GM12873 (cell line): Measurements from ENCODE around the gene CNTNAP4.

ENCODE experiments used
- CTCF ChIP-seq: IDR thresholded peaks from 2 replicates; pipeline ENCODE4 v1.5.1; 2012; ENCODE audit warnings: low read depth, mild to moderate bottlenecking, moderate library complexity, low read length, control low read depth; ENCODE audit not compliant: insufficient read depth; ENCODE audit errors: missing control alignments

The CNTNAP4 gene

GRCh38 chr16:76444832-76445231, 167.6 kb downstream of the CNTNAP4 start:
- TF ChIP-seq CTCF = no peak

GRCh38 chr16:76445815-76446214, 168.6 kb downstream of the CNTNAP4 start:
- TF ChIP-seq CTCF = no peak

GRCh38 chr16:76446251-76446650, 169.1 kb downstream of the CNTNAP4 start:
- no peak for TF ChIP-seq CTCF

GRCh38 chr16:76450890-76451289, 173.7 kb downstream of the CNTNAP4 start:
- TF ChIP-seq CTCF = no peak

GRCh38 chr16:76455257-76455656, 178.1 kb downstream of the CNTNAP4 start:
- TF ChIP-seq CTCF = no peak

GRCh38 chr16:76456016-76456415, 178.8 kb downstream of the CNTNAP4 start:
- TF ChIP-seq CTCF = no peak

- TF ChIP-seq CTCF = no peak
Observed at GRCh38 chr16:76459111-76459510, 181.9 kb downstream of the CNTNAP4 start.
